HG03469 (cell line): ENCODE measurements around the gene PTPRU.
"Not testable (repeated sequence)": the region's sequence is repeated elsewhere in the genome, so short reads cannot be mapped to it uniquely, and the experiment has no call there.

Experiments
- ATAC-seq: cut with Tn5 transposase; IDR thresholded peaks from one replicate; pipeline ENCODE4 v1.9.1; 2021; ENCODE audit warnings: mild to moderate bottlenecking, moderate library complexity, moderate number of reproducible peaks; ENCODE audit not compliant: unreplicated experiment

PTPRU gene

DNA sequence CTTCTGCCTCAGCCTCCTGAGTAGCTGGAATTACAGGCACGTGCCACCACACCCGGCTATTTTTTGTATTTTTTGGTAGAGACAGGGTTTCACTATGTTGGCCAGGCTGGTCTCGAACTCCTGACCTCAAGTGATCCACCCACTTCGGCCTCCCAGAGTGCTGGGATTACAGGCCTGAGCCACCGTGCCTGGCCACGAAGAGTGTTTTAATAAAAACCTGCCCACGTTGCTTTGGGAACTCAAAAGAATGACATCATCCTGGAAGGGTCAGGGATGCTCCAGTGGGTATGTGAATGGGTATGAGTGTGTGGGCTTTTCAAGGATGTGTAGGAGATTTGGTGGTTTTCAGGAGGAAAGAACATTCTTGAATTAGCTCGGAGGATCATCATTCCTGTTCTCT lies 78.4 kb downstream of the PTPRU start:
- ATAC-seq: not testable (repeated sequence)

- ATAC-seq: no peak
Measured at GRCh38 chr1:29315262-29315661, 78.9 kb downstream of the PTPRU start.

DNA sequence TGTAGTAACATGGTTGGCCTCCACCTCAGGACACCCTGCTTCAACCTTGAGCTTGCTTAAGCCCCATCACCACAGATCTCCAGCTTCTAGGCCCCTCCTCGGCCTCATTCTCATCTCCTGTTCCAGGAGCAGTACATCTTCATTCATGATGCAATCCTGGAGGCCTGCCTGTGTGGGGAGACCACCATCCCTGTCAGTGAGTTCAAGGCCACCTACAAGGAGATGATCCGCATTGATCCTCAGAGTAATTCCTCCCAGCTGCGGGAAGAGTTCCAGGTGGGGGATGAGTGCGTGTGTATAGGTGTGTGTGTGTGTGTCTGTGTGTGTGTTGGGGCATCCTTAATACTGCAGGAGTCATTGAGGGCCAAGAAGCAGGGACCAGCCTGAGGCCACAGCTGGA lies 79.6 kb downstream of the PTPRU start:
- ATAC-seq: no peak

GRCh38 chr1:29317063-29317915 lies 81.0 kb downstream of the PTPRU start:
- ATAC-seq: no peak

- no peak for ATAC-seq
Measured at GRCh38 chr1:29317916-29318530, 81.7 kb downstream of the PTPRU start.

DNA sequence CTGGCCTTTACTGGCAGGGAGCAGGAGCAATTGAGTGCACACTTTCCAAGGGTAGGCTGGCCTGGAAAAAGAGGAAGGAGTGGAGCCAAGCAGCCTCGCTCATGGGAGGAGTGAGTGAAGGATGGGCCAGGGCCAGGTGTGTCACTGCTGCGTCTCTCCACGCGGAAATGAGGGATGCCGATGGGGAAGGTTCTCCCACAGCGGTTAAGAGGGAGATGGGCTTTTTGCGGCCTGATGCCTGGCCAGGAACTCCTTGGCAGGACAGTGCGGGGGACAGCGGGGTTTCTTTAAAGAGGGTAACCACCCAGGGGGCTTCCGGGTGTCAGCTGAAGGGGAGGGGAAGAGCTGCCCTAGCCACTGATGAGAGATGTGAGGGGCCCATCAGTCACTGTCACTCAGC lies 82.4 kb downstream of the PTPRU start:
- no peak for ATAC-seq

DNA sequence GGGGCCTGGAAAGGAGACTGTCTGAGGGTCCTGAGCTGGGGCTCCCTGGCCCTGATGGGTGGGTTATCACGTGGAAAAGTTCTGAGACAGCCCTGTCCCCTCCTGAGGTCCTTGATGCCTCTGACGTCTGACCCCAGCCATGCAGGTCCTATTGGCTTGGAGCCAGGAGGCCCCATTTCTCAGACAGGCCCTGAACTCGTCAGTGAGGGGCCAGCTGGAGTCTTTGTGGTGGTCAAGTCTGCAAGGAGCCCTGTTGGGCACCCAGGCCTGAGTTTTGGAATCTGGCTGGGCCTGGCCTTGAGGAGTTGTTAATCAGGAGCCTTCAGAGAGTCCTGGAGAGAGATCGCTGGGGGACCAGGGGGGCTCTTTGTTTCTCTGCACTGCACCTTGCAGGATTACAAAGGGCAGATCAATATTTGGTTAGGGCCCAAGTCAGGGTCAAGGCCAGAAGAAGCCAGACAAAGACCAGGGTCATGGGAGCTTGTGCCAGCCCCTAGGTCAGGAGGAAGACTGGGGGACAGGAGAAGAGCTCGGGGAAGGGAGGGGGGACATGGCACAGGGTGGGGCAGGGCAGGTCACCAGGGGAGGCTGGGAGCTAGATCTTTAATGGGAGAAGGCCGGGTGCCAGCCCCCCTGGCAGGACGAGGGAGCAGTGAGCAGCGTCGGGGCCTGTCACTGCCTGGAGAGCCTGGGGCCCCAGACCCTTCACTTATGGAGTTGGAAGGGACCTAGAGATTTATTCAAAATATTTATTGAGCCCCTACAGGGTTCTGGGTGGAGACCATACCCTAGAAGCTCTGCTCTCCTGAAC lies 83.2 kb downstream of the PTPRU start:
- ATAC-seq: no peak

- no peak for ATAC-seq
Measured at GRCh38 chr1:29320156-29320940, 84.0 kb downstream of the PTPRU start.

GRCh38 chr1:29321176-29321575 lies 84.9 kb downstream of the PTPRU start:
- ATAC-seq: no peak

- no peak for ATAC-seq
Measured at GRCh38 chr1:29322147-29322694, 85.9 kb downstream of the PTPRU start.

- no peak for ATAC-seq
Measured at GRCh38 chr1:29322861-29323585, 86.7 kb downstream of the PTPRU start.

DNA sequence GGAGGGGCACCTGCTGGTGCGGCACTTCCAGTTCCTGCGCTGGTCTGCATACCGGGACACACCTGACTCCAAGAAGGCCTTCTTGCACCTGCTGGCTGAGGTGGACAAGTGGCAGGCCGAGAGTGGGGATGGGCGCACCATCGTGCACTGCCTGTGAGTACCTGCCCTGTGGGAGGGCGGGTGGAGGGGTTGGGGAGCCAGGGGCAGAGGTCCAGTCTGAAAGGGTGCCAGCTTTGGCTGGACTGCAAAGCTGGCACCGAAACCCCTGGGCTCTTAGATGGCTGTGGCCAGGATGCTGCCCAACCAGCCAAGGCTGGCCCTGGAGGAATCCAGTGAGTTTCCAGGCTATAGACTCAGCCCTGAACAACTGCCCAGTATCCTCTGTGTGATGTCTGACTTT lies 87.3 kb downstream of the PTPRU start:
- no peak for ATAC-seq

DNA sequence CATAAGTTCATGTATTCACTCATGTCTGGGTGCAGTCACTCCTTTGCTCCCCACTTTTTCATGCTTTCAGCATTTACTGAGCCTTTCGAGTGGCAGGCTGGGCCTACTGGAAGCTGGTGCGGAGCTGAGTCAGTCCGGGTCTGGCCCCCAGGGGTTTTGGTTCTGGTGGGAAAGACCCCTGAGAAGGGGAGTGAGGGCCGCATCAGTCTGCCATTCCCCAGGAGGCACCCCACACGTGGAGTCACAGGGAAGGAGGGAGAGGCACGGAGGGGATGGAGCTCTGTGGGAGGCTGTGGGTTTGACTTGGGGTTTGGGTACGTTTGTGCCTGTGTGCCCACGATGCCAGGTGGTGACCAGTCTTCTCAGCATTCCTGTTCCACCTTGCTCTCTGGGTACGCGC lies 87.9 kb downstream of the PTPRU start:
- no peak for ATAC-seq

DNA sequence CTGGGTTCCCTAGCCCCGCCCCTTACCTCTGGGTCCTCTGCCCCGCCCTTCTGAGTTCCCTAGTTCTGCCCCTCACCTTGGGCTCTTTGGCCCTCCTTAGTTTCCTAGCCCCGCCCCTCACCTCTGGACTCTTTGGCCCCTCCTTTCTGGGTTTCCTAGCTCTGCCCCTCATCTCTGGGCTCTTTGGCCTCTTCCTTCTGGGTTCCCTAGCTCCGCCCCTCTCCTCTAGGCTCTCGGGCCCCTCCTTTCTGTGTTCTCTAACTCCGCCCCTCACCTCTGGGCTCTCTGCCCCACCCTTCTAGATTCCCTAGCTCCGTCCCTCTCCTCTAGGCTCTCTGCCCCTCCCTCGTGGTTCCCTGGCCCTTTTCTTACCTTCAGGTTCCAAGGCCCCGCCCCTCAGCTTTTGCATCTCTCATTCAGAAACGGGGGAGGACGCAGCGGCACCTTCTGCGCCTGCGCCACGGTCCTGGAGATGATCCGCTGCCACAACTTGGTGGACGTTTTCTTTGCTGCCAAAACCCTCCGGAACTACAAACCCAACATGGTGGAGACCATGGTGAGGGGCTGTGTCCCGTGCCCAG lies 88.5 kb downstream of the PTPRU start:
- ATAC-seq: no peak

DNA sequence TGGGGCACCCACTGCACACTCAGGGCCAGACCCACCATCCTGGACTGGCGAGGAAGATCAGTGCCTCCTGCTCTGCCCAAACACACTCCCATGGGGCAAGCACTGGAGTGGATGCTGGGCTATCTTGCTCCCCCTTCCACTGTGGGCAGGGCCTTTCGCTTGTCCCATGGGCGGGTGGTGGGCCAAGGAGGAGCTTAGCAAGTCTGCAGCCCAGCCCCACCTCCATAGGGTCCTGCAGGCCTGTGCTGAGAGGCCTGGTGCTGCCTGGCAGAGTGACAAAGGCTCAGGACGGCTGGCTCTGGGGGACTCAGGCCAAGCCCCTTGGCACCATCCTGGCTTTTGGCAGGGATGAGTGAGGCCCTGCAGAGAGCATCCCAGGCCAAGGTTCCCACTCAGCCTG lies 89.4 kb downstream of the PTPRU start:
- no peak for ATAC-seq

DNA sequence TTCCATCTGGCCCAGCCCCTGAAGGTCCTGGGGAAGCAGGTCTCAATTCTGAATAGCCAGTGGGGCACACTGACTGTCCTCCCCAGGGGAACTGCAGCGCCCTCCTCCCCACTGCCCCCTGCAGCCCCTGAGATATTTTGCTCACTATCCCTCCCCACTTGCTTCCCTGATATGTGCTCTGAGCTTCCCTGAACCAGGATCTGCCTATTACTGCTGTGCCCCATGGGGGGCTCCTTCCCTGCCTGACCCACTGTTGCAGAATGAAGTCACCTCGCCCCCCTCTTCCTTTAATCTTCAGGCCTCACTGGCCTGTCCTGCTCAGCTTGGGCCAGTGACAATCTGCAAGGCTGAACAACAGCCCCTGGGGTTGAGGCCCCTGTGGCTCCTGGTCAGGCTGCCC lies 89.8 kb downstream of the PTPRU start:
- no peak for ATAC-seq

DNA sequence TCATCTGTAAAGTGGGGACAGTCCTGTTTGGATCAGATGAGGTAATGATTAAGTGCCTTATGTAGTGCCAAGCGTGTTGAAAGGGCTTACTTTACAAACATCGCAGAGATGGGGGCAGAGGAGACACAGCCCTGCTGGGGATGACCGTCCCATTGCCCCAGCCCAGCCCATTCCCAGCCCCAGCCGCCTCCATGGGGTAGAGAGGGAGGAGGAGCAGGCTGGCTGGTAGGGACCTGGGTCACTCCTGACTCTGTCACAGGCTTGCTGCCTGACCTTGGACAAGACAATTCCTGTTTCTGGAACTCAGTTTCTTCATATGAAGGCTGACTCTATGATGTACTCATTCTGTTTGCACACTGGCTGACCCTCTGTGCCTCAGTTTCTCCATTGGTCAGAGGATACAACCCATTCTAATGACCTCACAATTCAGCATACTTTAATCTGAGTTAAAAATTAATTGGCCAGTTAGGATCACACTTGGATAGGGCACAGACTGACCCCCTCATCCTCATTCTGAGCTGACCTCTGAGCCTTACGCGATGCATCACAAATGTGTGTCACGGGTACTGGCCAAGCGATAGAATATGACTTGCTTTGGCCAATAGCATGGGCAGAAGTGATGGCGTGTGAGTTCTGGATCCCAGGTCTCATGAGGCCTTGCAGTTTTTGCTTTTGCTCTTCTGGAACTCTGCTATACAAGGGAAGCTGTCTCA lies 91.1 kb downstream of the PTPRU start:
- no peak for ATAC-seq

GRCh38 chr1:29329022-29329775 lies 92.9 kb downstream of the PTPRU start:
- ATAC-seq: no peak
